ENCODE measurements around the gene RBM41. TPM values are rescaled to one million over a fixed set of nuclear protein-coding genes. Genes with fewer than 3 reads are reported as not detected.
"Not testable (repeated sequence)": the region's sequence is repeated elsewhere in the genome, so short reads cannot be mapped to it uniquely, and the experiment has no call there.

The RBM41 gene
- total RNA-seq: 10 to 100 TPM; 10.1 to 11.2 TPM

GRCh38 chrX:107118322-107119147 lies at the start of gene RBM41:
Gene RBM41, minus strand, starts transcription at chrX:107118822. Its CDS starts 49 bp downstream, at chrX:107118773.
- Histone ChIP-seq H3K27me3 (no peaks in the 10 kb centered on the region), H3K4me3 (peak within 1 kb of the TSS; percentile 12 to 50), H3K9me3 (no peaks in the 10 kb centered on the region), H3K36me3 (replicated peaks in 1 of 2; ENCODE audit: insufficient read depth in 1 of 2, low read depth in 2 of 2) (peaks cover 0 to 4% of the 10 kb centered on the region in 2 donors), H3K4me1 (peaks cover 7% of the 10 kb centered on the region), H3K27ac (peak within 1 kb of the TSS; percentile 31 to 74 (median 45))
- intact Hi-C loops (cut with DNase I): no loop called here
- DNase-seq (peak; percentile 69 to 85 (median 78)), ATAC-seq (peak; percentile 98)
- WGBS, 2 donors: 0 to 1% methylated on average over 20 to 36 of the region's 37 CpGs
- TF ChIP-seq CTCF (IDR thresholded peaks at IDR 0.05) (no peak), POLR2A (IDR thresholded peaks at IDR 0.05) (peak in 2 of 3 donors; percentile 36 to 50)

- TF ChIP-seq CTCF (IDR thresholded peaks at IDR 0.05) (no peak), POLR2A (IDR thresholded peaks at IDR 0.05) (no peak)
- Histone ChIP-seq H3K4me1 (no peaks in the 10 kb centered on the region), H3K36me3 (replicated peaks in 1 of 2; ENCODE audit: insufficient read depth in 1 of 2, low read depth in 2 of 2) (no peaks in the 10 kb centered on the region), H3K27me3 (no peaks in the 10 kb centered on the region), H3K9me3 (no peaks in the 10 kb centered on the region), H3K27ac (no peak overlapping the region), H3K4me3 (no peak overlapping the region)
- intact Hi-C loops (cut with DNase I): no loop called here
- no peak for ATAC-seq
- no peak for DNase-seq
These were observed 49.6 kb upstream of the RBM41 start for GRCh38 chrX:107168257-107168656.

- no peak for DNase-seq
- intact Hi-C loops (cut with DNase I): no loop called here
- Histone ChIP-seq H3K27me3 (no peaks in the 10 kb centered on the region), H3K4me1 (no peaks in the 10 kb centered on the region), H3K4me3 (no peak overlapping the region), H3K9me3 (no peaks in the 10 kb centered on the region), H3K36me3 (replicated peaks in 1 of 2; ENCODE audit: insufficient read depth in 1 of 2, low read depth in 2 of 2) (no peaks in the 10 kb centered on the region), H3K27ac (no peak overlapping the region)
- no peak for ATAC-seq
- TF ChIP-seq POLR2A (IDR thresholded peaks at IDR 0.05) (no peak), CTCF (IDR thresholded peaks at IDR 0.05) (no peak)
- WGBS, 2 donors: 98 to 100% methylated on average over 3 of the region's 3 CpGs
These were observed 48.7 kb upstream of the RBM41 start for GRCh38 chrX:107167163-107167921.

GRCh38 chrX:107157618-107158017 lies 39.0 kb upstream of the RBM41 start:
- 60% methylated on average over 1 of the region's 4 CpGs; no CpG with 5 or more reads in 1 of the 2 donors for WGBS, 2 donors

DNA sequence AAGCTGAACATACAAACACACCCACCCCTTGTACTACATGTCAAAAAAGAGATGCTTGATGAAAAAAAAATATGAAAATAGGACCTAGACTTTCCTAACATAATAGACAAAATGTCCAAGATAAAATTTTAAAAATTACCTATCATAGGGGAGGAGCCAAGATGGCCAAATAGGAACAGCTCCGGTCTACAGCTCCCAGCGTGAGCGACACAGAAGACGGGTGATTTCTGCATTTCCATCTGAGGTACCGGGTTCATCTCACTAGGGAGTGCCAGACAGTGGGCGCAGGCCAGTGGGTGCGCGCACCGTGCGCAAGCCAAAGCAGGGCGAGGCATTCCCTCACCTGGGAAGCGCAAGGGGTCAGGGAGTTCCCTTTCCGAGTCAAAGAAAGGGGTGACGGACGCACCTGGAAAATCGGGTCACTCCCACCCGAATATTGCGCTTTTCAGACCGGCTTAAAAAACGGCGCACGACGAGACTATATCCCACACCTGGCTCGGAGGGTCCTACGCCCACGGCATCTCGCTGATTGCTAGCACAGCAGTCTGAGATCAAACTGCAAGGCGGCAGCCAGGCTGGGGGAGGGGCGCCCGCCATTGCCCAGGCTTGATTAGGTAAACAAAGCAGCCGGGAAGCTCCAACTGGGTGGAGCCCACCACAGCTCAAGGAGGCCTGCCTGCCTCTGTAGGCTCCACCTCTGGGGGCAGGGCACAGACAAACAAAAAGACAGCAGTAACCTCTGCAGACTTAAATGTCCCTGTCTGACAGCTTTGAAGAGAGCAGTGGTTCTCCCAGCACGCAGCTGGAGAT lies 37.2 kb upstream of the RBM41 start:
- H3K4me3 ChIP-seq; intact Hi-C loops (cut with DNase I): not testable (repeated sequence)

More at GRCh38 chrX:107157618-107158017, 39.0 kb upstream of the RBM41 start:
- intact Hi-C loops (cut with DNase I); H3K27ac ChIP-seq; H3K9me3 ChIP-seq; H3K27me3 ChIP-seq; H3K36me3 ChIP-seq (replicated peaks in 1 of 2; ENCODE audit: insufficient read depth in 1 of 2, low read depth in 2 of 2); H3K4me1 ChIP-seq; H3K4me3 ChIP-seq; DNase-seq; ATAC-seq: not testable (repeated sequence)

More for the DNA sequence above, 37.2 kb upstream of the RBM41 start:
- H3K4me1 ChIP-seq; H3K9me3 ChIP-seq; H3K36me3 ChIP-seq (replicated peaks in 1 of 2; ENCODE audit: insufficient read depth in 1 of 2, low read depth in 2 of 2); DNase-seq; ATAC-seq; H3K27ac ChIP-seq; H3K27me3 ChIP-seq: not testable (repeated sequence)
- WGBS, 2 donors: 15 to 24% methylated on average over 4 to 5 of the region's 32 CpGs
